ENCODE measurements around the gene AMOTL2.

- no peak for TF ChIP-seq EZH2 (IDR thresholded peaks at IDR 0.05; ENCODE audit: borderline replicate concordance, low read length)
- TF ChIP-seq, protein P1, sequence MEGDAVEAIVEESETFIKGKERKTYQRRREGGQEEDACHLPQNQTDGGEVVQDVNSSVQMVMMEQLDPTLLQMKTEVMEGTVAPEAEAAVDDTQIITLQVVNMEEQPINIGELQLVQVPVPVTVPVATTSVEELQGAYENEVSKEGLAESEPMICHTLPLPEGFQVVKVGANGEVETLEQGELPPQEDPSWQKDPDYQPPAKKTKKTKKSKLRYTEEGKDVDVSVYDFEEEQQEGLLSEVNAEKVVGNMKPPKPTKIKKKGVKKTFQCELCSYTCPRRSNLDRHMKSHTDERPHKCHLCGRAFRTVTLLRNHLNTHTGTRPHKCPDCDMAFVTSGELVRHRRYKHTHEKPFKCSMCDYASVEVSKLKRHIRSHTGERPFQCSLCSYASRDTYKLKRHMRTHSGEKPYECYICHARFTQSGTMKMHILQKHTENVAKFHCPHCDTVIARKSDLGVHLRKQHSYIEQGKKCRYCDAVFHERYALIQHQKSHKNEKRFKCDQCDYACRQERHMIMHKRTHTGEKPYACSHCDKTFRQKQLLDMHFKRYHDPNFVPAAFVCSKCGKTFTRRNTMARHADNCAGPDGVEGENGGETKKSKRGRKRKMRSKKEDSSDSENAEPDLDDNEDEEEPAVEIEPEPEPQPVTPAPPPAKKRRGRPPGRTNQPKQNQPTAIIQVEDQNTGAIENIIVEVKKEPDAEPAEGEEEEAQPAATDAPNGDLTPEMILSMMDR (IDR thresholded peaks at IDR 0.05; ENCODE audit: low read length) = no peak
Observed at GRCh38 chr3:134395103-134395502, 20.9 kb upstream of the AMOTL2 start.
